Daoy (cell line): Measurements from ENCODE around the gene LDLRAD4. TPM values are rescaled to one million over a fixed set of nuclear protein-coding genes. Genes with fewer than 3 reads are reported as not detected.
"Not testable (repeated sequence)": the region's sequence is repeated elsewhere in the genome, so short reads cannot be mapped to it uniquely, and the experiment has no call there.

ENCODE experiments used
- DNase-seq: peaks from one replicate; pipeline ENCODE4 v3.0.0-alpha.2; 2015; ENCODE audit warnings: low read depth
- total RNA-seq: library from RNA; depleted of rRNA; stranded (reverse); fragments of >200 nt; shearing (Covaris generic); gene quantifications from 2 replicates; pipeline ENCODE4 v1.2.3, GENCODE V29; 2014

Gene LDLRAD4
- total RNA-seq, 1 experiment from 2014 or later, result 8.2 TPM

GRCh38 chr18:13589316-13589715 lies 370.8 kb downstream of the LDLRAD4 start:
- no peak for DNase-seq

- no peak for DNase-seq
Observed at GRCh38 chr18:13589943-13590342, 371.4 kb downstream of the LDLRAD4 start.

- no peak for DNase-seq
Observed at GRCh38 chr18:13592246-13592645, 373.7 kb downstream of the LDLRAD4 start.

GRCh38 chr18:13594551-13594950 lies 376.0 kb downstream of the LDLRAD4 start:
- no peak for DNase-seq

- no peak for DNase-seq
Observed at GRCh38 chr18:13597068-13597467, 378.5 kb downstream of the LDLRAD4 start.

- no peak for DNase-seq
Observed at GRCh38 chr18:13598591-13598990, 380.0 kb downstream of the LDLRAD4 start.

GRCh38 chr18:13599031-13599430 lies 380.5 kb downstream of the LDLRAD4 start:
- DNase-seq, result no peak

GRCh38 chr18:13603304-13604019 lies 384.9 kb downstream of the LDLRAD4 start:
- DNase-seq, result no peak

GRCh38 chr18:13604786-13605185 lies 386.2 kb downstream of the LDLRAD4 start:
- DNase-seq, result no peak

- DNase-seq, result no peak
Observed at GRCh38 chr18:13605477-13605876, 386.9 kb downstream of the LDLRAD4 start.

GRCh38 chr18:13605901-13606300 lies 387.3 kb downstream of the LDLRAD4 start:
- DNase-seq, result no peak

GRCh38 chr18:13606604-13607254 lies 388.2 kb downstream of the LDLRAD4 start:
- DNase-seq, result no peak

- not testable (repeated sequence) for DNase-seq
Observed at GRCh38 chr18:13608024-13608562, 389.5 kb downstream of the LDLRAD4 start.

GRCh38 chr18:13608791-13609532 lies 390.4 kb downstream of the LDLRAD4 start:
- DNase-seq, result peak; percentile 14

- DNase-seq, result no peak
Observed at GRCh38 chr18:13610555-13611141, 392.1 kb downstream of the LDLRAD4 start.

GRCh38 chr18:13611142-13611600 lies 392.6 kb downstream of the LDLRAD4 start:
- DNase-seq, result no peak

GRCh38 chr18:13611601-13612195 lies 393.1 kb downstream of the LDLRAD4 start:
- DNase-seq, result peak; percentile 42

- DNase-seq, result no peak
Observed at GRCh38 chr18:13612196-13612997, 393.8 kb downstream of the LDLRAD4 start.

GRCh38 chr18:13613099-13613498 lies 394.5 kb downstream of the LDLRAD4 start:
- no peak for DNase-seq
